Measurements from ENCODE around the gene CAMK2G.

The CAMK2G gene

GRCh38 chr10:73841526-73842285 is 32.6 kb downstream of the CAMK2G start:
- Histone ChIP-seq H3K36me3 (replicated peaks in 1 of 2; ENCODE audit: control insufficient read depth in 2 of 2, insufficient read depth in 2 of 2, low read length in 2 of 2) (peaks cover 15 to 60% of the 10 kb centered on the region in 2 donors), H3K27me3 (ENCODE audit: control insufficient read depth in 3 of 3, insufficient read depth in 3 of 3, low read depth in 1 of 3, low read length in 3 of 3) (no peaks in the 10 kb centered on the region), H3K4me2 (ENCODE audit: insufficient read depth, low read length, poor library complexity, severe bottlenecking) (no peak overlapping the region), H3K79me1 (ENCODE audit: low read depth, low read length) (no peaks in the 10 kb centered on the region), H3K23ac (ENCODE audit: low read depth, low read length, poor library complexity) (peak overlapping the region; percentile 53), H2BK5ac (ENCODE audit: low read length) (no peak overlapping the region), H2BK12ac (ENCODE audit: low read length) (no peak overlapping the region), H2AK5ac (ENCODE audit: low read depth, low read length) (peak overlapping the region; percentile 9), H4K91ac (ENCODE audit: low read depth, low read length, poor library complexity) (no peak overlapping the region), H3K27ac (replicated peaks; ENCODE audit: low read length) (peak overlapping the region; percentile 4), H3K18ac (ENCODE audit: low read length) (no peak overlapping the region), H3K9me3 (replicated peaks in 1 of 2; ENCODE audit: control insufficient read depth in 2 of 2, insufficient read depth in 1 of 2, low read depth in 1 of 2, low read length in 2 of 2) (no peaks in the 10 kb centered on the region), H2BK120ac (ENCODE audit: low read depth, low read length) (no peak overlapping the region), H3K4ac (ENCODE audit: low read length) (no peak overlapping the region), H2AFZ (ENCODE audit: low read length) (no peak overlapping the region), H3K4me1 (ENCODE audit: control insufficient read depth in 2 of 2, insufficient read depth in 1 of 2, low read depth in 1 of 2, low read length in 2 of 2) (peaks cover 9 to 13% of the 10 kb centered on the region in 2 donors), H3K4me3 (ENCODE audit: low read length in 2 of 2) (no peak overlapping the region), H3K14ac (ENCODE audit: low read length) (no peak overlapping the region), H2BK15ac (ENCODE audit: low read length) (no peak overlapping the region), H4K8ac (ENCODE audit: low read depth, low read length) (no peak overlapping the region), H3K9ac (ENCODE audit: low read depth, low read length, poor library complexity) (no peak overlapping the region)
- no CpG with 5 or more reads among the region's 9 CpGs for WGBS, 2 donors (ENCODE audit: extremely low coverage in 2 of 2, insufficient read length in 2 of 2, insufficient replicate concordance in 1 of 2)
- DNase-seq (ENCODE audit: low spot score): no peak

DNA sequence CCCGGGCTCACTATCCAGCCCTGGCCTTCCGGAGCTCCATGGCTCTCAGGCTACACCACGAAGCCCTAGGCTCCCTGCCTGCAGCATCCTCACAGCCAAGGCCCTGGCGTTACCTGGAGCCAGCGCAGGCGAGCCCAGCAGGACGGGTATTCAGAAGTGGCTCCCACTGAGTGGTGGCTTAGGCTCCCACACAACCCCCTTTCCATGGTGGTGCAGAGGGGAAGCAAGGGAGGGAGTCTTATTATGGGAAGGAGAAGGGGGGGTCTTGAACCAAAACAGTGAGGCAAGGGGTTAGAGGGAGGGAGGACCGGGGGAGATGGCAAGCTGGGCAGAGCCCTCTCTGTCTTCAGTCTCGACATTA is 33.3 kb downstream of the CAMK2G start:
- H3K9ac ChIP-seq (ENCODE audit: low read depth, low read length, poor library complexity): no peak overlapping the region
- H3K27ac ChIP-seq (replicated peaks; ENCODE audit: low read length): no peak overlapping the region
- no peaks in the 10 kb centered on the region for H3K9me3 ChIP-seq (replicated peaks in 1 of 2; ENCODE audit: control insufficient read depth in 2 of 2, insufficient read depth in 1 of 2, low read depth in 1 of 2, low read length in 2 of 2)
- no peak overlapping the region for H3K4ac ChIP-seq (ENCODE audit: low read length)
- no peak overlapping the region for H4K91ac ChIP-seq (ENCODE audit: low read depth, low read length, poor library complexity)
- no peak overlapping the region for H3K23ac ChIP-seq (ENCODE audit: low read depth, low read length, poor library complexity)
- H4K8ac ChIP-seq (ENCODE audit: low read depth, low read length): no peak overlapping the region
- WGBS, 2 donors (ENCODE audit: extremely low coverage in 2 of 2, insufficient read length in 2 of 2, insufficient replicate concordance in 1 of 2): no CpG with 5 or more reads among the region's 9 CpGs
- no peak overlapping the region for H2BK15ac ChIP-seq (ENCODE audit: low read length)
- H2AK5ac ChIP-seq (ENCODE audit: low read depth, low read length): no peak overlapping the region
- H3K79me1 ChIP-seq (ENCODE audit: low read depth, low read length): no peaks in the 10 kb centered on the region
- H3K27me3 ChIP-seq (ENCODE audit: control insufficient read depth in 3 of 3, insufficient read depth in 3 of 3, low read depth in 1 of 3, low read length in 3 of 3): no peaks in the 10 kb centered on the region
- DNase-seq (ENCODE audit: low spot score): no peak
- no peak overlapping the region for H2AFZ ChIP-seq (ENCODE audit: low read length)
- H3K14ac ChIP-seq (ENCODE audit: low read length): no peak overlapping the region
- H3K4me3 ChIP-seq (ENCODE audit: low read length in 2 of 2): no peak overlapping the region
- H3K4me2 ChIP-seq (ENCODE audit: insufficient read depth, low read length, poor library complexity, severe bottlenecking): no peak overlapping the region
- H2BK120ac ChIP-seq (ENCODE audit: low read depth, low read length): no peak overlapping the region
- H3K36me3 ChIP-seq (replicated peaks in 1 of 2; ENCODE audit: control insufficient read depth in 2 of 2, insufficient read depth in 2 of 2, low read length in 2 of 2): peaks cover 16 to 60% of the 10 kb centered on the region in 2 donors
- no peak overlapping the region for H3K18ac ChIP-seq (ENCODE audit: low read length)
- no peak overlapping the region for H2BK5ac ChIP-seq (ENCODE audit: low read length)
- H3K4me1 ChIP-seq (ENCODE audit: control insufficient read depth in 2 of 2, insufficient read depth in 1 of 2, low read depth in 1 of 2, low read length in 2 of 2): peaks cover 9 to 13% of the 10 kb centered on the region in 2 donors
- no peak overlapping the region for H2BK12ac ChIP-seq (ENCODE audit: low read length)

GRCh38 chr10:73840403-73841060 is 33.8 kb downstream of the CAMK2G start:
- Histone ChIP-seq H3K14ac (ENCODE audit: low read length) (no peak overlapping the region), H3K18ac (ENCODE audit: low read length) (no peak overlapping the region), H2BK15ac (ENCODE audit: low read length) (no peak overlapping the region), H2BK120ac (ENCODE audit: low read depth, low read length) (no peak overlapping the region), H3K79me1 (ENCODE audit: low read depth, low read length) (no peaks in the 10 kb centered on the region), H3K23ac (ENCODE audit: low read depth, low read length, poor library complexity) (no peak overlapping the region), H2BK12ac (ENCODE audit: low read length) (no peak overlapping the region), H2BK5ac (ENCODE audit: low read length) (no peak overlapping the region), H3K4me2 (ENCODE audit: insufficient read depth, low read length, poor library complexity, severe bottlenecking) (no peak overlapping the region), H2AFZ (ENCODE audit: low read length) (no peak overlapping the region), H3K27me3 (ENCODE audit: control insufficient read depth in 3 of 3, insufficient read depth in 3 of 3, low read depth in 1 of 3, low read length in 3 of 3) (no peaks in the 10 kb centered on the region), H3K4me3 (ENCODE audit: low read length in 2 of 2) (no peak overlapping the region), H2AK5ac (ENCODE audit: low read depth, low read length) (no peak overlapping the region), H3K9me3 (replicated peaks in 1 of 2; ENCODE audit: control insufficient read depth in 2 of 2, insufficient read depth in 1 of 2, low read depth in 1 of 2, low read length in 2 of 2) (no peaks in the 10 kb centered on the region), H3K4me1 (ENCODE audit: control insufficient read depth in 2 of 2, insufficient read depth in 1 of 2, low read depth in 1 of 2, low read length in 2 of 2) (peaks cover 9 to 13% of the 10 kb centered on the region in 2 donors), H3K9ac (ENCODE audit: low read depth, low read length, poor library complexity) (no peak overlapping the region), H4K8ac (ENCODE audit: low read depth, low read length) (no peak overlapping the region), H3K36me3 (replicated peaks in 1 of 2; ENCODE audit: control insufficient read depth in 2 of 2, insufficient read depth in 2 of 2, low read length in 2 of 2) (peaks cover 16 to 57% of the 10 kb centered on the region in 2 donors), H3K4ac (ENCODE audit: low read length) (no peak overlapping the region), H3K27ac (replicated peaks; ENCODE audit: low read length) (peak overlapping the region; percentile 49), H4K91ac (ENCODE audit: low read depth, low read length, poor library complexity) (peak overlapping the region; percentile 27)
- no CpG with 5 or more reads among the region's 13 CpGs for WGBS, 2 donors (ENCODE audit: extremely low coverage in 2 of 2, insufficient read length in 2 of 2, insufficient replicate concordance in 1 of 2)
- no peak for DNase-seq (ENCODE audit: low spot score)

- peaks cover 16 to 57% of the 10 kb centered on the region in 2 donors for H3K36me3 ChIP-seq (replicated peaks in 1 of 2; ENCODE audit: control insufficient read depth in 2 of 2, insufficient read depth in 2 of 2, low read length in 2 of 2)
- H2BK120ac ChIP-seq (ENCODE audit: low read depth, low read length): no peak overlapping the region
- peak overlapping the region; percentile 31 for H3K14ac ChIP-seq (ENCODE audit: low read length)
- no peaks in the 10 kb centered on the region for H3K27me3 ChIP-seq (ENCODE audit: control insufficient read depth in 3 of 3, insufficient read depth in 3 of 3, low read depth in 1 of 3, low read length in 3 of 3)
- H3K9ac ChIP-seq (ENCODE audit: low read depth, low read length, poor library complexity): no peak overlapping the region
- H3K9me3 ChIP-seq (replicated peaks in 1 of 2; ENCODE audit: control insufficient read depth in 2 of 2, insufficient read depth in 1 of 2, low read depth in 1 of 2, low read length in 2 of 2): no peaks in the 10 kb centered on the region
- no peak overlapping the region for H4K91ac ChIP-seq (ENCODE audit: low read depth, low read length, poor library complexity)
- no peak overlapping the region for H3K4me3 ChIP-seq (ENCODE audit: low read length in 2 of 2)
- no peak overlapping the region for H2BK12ac ChIP-seq (ENCODE audit: low read length)
- no CpG with 5 or more reads among the region's 4 CpGs for WGBS, 2 donors (ENCODE audit: extremely low coverage in 2 of 2, insufficient read length in 2 of 2, insufficient replicate concordance in 1 of 2)
- H2AK5ac ChIP-seq (ENCODE audit: low read depth, low read length): no peak overlapping the region
- H2AFZ ChIP-seq (ENCODE audit: low read length): no peak overlapping the region
- H3K18ac ChIP-seq (ENCODE audit: low read length): no peak overlapping the region
- no peak for DNase-seq (ENCODE audit: low spot score)
- no peaks in the 10 kb centered on the region for H3K79me1 ChIP-seq (ENCODE audit: low read depth, low read length)
- peak overlapping the region; percentile 22 for H3K27ac ChIP-seq (replicated peaks; ENCODE audit: low read length)
- peaks cover 9 to 13% of the 10 kb centered on the region in 2 donors for H3K4me1 ChIP-seq (ENCODE audit: control insufficient read depth in 2 of 2, insufficient read depth in 1 of 2, low read depth in 1 of 2, low read length in 2 of 2)
- H3K4me2 ChIP-seq (ENCODE audit: insufficient read depth, low read length, poor library complexity, severe bottlenecking): no peak overlapping the region
- H4K8ac ChIP-seq (ENCODE audit: low read depth, low read length): no peak overlapping the region
- peak overlapping the region; percentile 9 for H2BK5ac ChIP-seq (ENCODE audit: low read length)
- H3K23ac ChIP-seq (ENCODE audit: low read depth, low read length, poor library complexity): peak overlapping the region; percentile 6
- H2BK15ac ChIP-seq (ENCODE audit: low read length): no peak overlapping the region
- no peak overlapping the region for H3K4ac ChIP-seq (ENCODE audit: low read length)
Measured at GRCh38 chr10:73840056-73840402, 34.3 kb downstream of the CAMK2G start.

All from neuronal stem cell (in vitro differentiated cells).